ENCODE data around the gene SERPINI1.

GRCh38 chr3:167816953-167817352 lies 81.4 kb downstream of the SERPINI1 start:
- no peak for TF ChIP-seq CTCF (conservative IDR thresholded peaks at IDR 0.05)
- TF ChIP-seq ZFX (IDR thresholded peaks at IDR 0.05), result no peak

Measured in C4-2B (cell line).